Posterior cingulate gyrus (tissue), 11 donors: ENCODE data around the gene RRAGC.
A peak's percentile ranks its signal among the peaks of the same experiment; 100 is the strongest.
"Not testable (repeated sequence)": the region's sequence is repeated elsewhere in the genome, so short reads cannot be mapped to it uniquely, and the experiment has no call there.

ENCODE experiments used
- DNase-seq, 10 donors: peaks; one replicate each; pipeline versions ENCODE4 v3.0.0 to v3.0.0-alpha.2; 2020 to 2021; ENCODE audit warnings: mixed read lengths in 3 of 10
- intact Hi-C: fragments of 100-400 bp; cut with DNase I; formaldehyde crosslinking; loops from one replicate; pipeline ENCODE4 v1.15.1; 2023

Gene RRAGC

DNA sequence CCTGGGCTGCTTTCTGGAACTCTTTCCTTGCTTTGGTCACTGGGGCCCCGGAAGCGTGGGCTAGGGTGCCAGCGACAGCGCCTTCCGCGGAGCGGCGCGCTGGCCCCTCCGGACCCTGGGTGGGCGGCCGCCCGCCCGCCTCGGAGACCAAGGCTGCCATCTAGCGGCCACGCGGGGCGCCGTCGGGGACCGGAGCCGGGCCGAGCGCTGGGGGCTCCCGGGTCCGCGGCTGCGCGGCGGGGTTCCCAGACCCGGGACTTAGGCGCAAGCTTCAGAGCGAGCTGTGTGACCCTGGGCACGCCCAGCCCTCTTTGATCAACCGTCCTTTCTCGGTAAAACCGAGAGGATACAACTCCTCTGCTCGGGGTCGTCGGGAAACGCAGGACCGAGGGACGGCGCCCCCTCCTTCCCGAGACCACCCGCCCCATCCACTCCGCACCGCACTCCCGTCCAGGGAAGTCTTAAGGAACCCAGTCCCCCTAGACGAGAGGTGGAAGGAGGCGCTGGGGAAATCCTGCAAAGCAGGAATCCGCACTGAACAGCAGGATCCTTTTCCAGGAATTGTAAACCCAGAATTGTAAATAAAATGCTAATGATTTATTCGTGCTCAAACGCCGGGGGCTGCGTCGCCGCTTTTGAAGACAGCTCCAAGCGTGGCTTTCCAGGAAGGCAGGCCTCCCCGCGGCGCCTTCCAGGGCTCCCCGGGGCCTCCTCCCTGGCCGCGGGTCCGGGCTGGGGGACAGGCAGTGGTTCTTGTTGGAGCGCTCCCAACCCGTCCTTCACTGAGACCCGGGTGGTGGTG is 41.2 kb downstream of the RRAGC start:
- DNase-seq: peak in 5 of 10 donors; percentile 21 to 86 (median 52)
- intact Hi-C loops: loop anchor here (5.0 kb wide), 1 partner anchor 211 kb away; no protein-coding TSS in a partner anchor

DNA sequence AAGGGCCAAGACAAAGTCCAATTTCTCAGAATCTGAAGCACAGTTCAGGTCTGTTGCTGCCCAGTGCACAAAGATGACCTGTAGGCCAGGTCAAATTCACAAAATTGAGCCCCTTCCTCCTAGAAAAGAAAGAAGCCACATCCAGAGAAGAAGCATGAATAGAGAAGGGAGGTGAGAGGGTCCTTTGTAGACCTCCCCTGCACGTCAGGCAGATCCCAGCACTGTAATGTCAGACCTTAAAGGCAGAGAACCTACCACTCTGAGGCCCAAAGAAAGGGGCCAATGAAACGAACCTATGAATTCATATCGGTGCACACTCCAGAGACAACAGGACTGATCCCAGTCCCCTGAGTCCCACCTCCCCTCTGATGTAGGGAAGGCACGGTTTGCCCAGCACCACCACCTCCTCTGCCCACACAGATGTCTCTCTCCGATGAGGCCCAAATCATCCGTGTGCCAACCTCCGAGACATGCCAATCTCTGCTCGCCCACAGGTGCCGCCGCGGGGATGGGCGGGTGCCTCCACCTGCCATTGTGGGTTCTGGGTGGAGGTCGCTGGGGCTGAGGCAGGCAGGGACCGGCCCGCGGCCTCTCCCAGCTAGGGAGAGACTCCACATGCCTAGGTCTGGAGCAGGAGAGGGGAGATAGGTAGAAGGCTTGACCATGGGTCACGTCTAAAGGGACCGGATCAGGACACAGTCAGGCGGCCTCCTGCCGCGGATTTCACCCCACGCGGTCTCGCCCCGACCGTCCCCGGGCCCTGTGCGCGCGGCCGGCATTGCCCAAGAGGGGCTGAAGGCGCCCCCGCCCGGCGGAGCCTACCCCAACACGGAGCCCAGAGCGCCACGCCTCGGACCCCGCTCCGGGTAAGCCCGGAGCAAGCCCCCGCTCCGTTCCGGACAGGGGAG is 42.1 kb downstream of the RRAGC start:
- peak in 1 of 10 donors; percentile 61 for DNase-seq
- intact Hi-C loops: loop anchor here (5.0 kb wide), 1 partner anchor 210 kb away; no protein-coding TSS in a partner anchor

DNA sequence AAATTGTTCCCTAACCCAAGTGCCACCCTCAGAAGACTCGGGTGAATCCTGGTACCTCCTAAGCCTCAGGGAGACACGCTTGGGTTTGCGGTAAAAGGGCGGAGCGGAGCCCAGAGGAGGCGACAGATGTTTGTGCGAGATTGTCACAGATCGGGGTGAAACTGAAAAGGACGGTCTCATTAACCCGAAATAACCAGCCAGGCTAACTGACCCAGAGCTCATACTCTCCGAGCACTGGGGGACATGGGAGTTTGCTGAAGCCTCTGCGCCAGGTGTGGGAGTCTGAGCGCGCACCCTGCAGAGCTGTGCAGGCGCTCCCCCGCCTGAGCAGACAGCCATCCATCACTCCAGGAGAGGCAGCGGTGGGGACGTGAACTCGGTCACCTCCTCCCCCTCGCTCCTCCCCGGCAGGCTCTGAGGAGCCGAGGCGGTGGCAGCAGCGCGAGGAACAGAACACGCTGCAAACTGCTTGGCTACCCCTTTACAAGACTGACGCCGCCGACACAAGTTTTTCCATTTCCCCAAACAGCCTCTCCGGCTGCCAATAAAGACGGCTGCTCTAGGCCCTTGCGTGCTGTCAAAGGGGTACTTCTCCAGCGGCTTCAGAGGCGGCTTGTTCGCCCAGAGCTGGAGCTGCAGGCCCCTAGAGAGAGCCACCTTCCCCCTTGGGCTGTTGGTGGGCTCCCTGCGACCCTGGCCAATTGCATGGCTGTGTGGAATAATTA is 43.5 kb downstream of the RRAGC start:
- peak in 1 of 10 donors; percentile 64 for DNase-seq

DNA sequence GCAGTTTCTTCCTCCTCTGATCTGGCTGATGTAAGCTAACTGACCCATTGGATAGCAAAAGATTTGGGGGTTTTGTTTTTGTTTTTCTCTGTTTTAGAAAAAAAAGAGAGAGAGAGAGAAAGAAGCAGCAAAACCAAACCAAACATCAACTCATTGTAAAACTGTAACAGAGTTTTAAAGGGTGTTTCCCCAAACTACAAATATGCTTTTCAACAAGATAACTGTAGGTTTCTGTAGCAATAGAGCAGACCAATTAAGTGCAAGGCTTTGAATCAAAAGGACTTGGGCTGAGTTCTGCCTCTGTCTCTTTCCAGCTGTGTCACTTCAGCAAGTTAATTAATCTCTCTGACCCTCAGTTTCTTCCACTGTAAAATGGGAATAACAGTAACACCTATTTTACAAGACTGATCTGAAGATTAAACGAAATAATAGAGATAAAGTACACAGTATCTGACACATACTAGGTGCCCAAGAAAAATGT is 44.5 kb downstream of the RRAGC start:
- intact Hi-C loops: loop anchor here (5.0 kb wide), 1 partner anchor 208 kb away; no protein-coding TSS in a partner anchor
- DNase-seq: no peak

More for the DNA sequence above, 43.5 kb downstream of the RRAGC start:
- intact Hi-C loops: loop anchor here (5.0 kb wide), 1 partner anchor 209 kb away; no protein-coding TSS in a partner anchor

DNA sequence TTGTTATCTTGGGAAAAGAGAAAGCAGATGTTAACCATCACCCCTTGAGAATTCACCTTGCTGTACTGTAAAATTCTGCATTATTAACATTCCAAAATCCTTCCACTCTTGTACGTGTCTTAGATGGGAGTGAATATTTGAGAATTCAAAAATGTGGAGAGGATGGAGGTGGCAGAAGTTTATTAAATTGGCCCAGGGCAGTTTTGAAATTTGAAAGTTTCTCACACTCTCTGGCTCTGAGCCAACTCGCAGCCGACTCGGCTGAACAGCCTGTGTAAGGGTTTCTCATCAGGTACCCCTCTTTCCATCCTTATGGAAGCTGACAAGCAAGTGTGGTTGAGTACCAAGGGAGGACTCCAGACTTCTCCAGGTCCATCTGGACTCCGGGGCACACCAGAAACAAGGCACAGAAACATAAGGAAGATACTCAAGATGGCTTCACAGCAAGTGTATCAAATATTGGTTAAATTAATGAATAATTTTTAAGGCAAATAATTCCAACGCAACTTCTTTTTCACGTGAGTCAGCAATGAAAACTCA is 45.1 kb downstream of the RRAGC start:
- intact Hi-C loops: no loop called here
- no peak for DNase-seq

DNA sequence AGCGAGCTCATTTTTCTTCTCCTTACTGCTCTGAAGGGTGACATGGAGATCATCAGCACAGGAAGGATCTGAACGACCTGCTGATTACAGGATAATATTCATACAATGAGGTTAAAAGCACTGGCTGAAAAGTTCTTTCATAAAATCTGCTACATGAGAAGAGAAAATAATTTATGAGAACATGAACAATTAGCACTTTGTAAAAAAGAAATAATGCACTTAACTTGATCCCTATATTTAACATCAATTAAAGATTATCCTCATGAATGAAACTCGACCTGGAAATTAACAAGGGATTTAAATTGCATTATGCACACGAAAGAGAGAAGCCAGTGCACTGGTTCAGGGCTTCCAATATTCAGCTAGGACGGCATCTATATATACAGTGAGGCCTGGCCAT is 46.6 kb downstream of the RRAGC start:
- DNase-seq: no peak
- intact Hi-C loops: no loop called here

DNA sequence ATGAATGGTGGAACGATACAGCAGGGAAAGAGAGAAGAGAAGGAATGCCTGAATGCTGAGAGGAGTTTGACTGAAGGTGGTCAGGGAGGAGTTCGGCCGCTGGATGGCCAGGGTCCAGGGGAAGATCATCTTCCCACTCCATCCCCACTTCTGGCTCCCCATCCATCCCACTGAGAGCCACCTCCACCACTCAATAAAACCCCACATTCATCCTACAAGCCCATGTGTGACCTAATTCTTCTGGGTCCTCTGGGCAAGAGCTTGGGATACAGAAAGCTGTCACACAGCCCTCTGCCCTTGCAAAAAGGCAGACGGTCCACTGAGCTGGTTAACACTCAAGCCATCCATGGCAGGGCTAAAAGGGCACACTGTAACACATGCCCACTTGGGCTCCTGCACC is 48.1 kb downstream of the RRAGC start:
- intact Hi-C loops, DNase-seq: not testable (repeated sequence)

DNA sequence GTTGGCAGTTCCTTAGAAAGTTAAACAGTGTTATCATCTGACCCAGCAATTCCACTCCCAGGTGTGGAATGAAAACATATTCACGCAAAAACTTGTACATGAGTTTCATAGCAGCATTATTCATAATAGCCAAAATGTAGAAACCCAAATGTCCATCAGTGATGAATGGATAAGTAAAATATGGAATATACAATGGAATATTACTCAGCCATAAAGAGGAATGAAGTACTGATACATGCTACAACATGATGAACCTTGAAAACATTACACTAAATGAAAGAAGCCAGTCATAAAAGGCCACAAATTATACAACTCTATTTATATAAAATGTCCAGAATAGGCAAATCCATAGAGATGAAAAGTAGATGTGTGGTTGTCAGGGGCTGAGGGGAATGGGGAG is 53.5 kb downstream of the RRAGC start:
- intact Hi-C loops: no loop called here
- DNase-seq: no peak

DNA sequence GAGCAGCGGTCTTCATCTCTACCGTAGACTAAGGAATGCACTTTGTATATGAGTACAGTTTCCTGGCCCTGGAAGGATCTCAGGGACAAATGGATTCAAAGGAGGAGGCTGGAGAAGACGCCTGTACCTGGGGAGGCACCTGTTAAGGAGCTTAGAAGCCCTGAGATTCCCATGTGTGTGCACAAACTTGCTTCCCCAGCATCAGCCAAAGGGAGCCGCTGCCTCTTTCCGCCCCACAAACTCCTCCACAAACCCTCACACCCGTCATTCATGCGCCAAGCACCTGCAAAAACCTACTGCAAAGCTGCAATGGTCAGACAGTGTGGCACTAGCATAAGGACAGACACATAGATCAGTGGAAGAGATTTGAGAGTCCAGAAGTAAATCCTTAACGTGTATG is 54.5 kb downstream of the RRAGC start:
- intact Hi-C loops: no loop called here
- no peak for DNase-seq

DNA sequence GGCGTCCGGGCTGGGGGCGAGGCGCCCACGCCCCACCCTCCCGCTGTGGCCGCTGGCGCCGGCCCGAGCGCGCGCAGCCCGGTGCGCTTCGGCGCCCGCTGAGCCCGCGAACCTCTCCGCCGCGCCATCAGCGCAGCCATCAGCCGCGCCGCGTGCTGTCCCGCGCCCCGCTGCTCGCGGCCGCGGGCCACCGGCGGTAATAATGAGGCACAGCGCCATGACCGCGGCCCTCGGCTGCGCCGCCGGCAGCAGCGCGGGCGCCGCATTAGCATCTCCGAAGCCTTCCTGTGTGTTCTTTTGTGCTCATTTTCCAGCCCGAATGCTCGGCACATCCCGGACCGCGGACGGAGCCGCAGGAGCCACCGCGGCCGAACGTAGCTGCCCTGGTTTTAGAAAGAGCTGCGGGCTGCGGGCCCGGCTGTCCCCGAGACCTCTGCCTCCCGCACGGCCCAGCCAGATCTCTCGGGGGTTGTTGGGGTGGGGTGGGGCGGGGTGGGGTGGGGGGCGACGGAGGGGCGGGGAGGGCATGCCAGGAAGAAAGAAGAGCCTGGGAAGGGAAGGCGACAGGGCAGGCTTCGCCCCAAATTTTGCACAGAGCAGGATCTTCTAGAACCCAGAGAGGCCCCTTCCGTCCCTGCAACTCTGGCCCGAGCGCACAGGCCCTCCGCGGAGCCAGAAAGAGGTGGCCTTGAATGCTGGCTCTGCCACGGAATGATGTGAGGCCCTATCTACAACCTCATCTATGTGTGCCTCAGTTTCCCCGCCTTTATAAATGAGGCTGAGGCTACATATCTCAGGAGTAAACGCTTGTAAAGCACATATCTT is 55.3 kb downstream of the RRAGC start:
- peak in 2 of 10 donors; percentile 68 to 83 for DNase-seq
- intact Hi-C loops: no loop called here

DNA sequence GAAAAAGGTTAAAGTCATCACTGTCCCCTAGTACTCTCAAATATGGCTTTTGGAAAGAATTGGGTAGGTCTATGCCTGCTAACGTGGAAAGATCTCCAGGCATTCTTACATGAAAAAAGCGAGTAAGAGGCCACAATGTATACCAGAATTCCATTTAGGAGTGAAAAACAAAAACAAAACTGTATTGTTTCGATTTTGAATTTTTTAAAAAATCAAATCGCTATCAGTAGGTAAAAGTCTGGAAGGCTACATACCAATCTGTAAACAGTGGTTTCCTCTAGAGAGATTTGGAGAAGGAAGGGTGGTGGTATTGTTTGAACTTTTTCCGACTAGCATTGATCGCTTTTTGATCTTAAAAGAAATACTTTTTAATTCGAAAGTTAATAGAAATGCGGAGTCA is 55.9 kb downstream of the RRAGC start:
- no peak for DNase-seq
- intact Hi-C loops: no loop called here

DNA sequence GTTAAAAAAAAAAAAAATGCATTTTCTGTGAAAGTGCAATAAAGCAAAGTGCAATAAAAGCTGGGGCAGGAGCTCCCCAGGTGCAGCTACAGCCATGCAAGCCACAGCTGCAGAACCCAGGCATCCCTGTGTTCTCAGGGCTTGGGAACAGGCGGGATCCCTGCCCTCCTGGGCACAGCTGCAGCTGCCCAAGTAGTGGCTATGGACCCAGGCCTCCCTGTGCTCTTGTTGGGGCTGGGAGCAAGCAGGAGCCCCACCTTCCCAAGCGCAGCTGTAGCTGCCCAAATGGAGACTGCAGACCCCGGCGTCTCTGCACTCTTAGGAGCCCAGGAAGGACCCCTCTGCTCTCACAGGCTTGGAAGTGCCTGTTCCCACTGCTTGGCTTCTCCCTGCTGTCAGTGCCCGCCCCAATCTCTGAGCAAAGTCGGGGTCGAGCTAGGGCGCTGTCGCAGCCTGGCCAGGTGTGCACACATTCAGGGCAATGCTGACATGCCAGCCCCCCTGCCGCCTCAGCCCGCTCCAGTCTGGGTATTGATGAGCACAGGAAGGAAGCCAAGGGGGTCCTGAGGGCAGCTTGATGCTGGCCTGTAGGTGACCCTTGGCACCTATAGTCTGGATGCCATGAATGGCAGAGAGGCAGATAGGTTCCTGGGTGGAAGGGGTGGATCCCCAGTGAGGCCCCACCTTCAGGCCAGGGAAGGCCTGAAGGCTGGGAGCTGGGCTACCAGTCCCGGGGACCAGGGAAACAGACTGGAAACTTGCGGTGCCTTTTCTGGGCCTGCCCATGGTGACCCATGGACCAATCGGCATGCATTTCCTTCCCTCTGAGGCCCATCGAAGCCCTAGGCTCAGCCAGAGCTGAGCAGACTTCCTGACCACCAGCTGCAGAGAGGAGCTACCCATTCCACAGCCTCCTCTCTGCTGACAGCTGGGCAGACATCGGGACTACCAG is 58.6 kb downstream of the RRAGC start:
- DNase-seq: no peak
- intact Hi-C loops: no loop called here

DNA sequence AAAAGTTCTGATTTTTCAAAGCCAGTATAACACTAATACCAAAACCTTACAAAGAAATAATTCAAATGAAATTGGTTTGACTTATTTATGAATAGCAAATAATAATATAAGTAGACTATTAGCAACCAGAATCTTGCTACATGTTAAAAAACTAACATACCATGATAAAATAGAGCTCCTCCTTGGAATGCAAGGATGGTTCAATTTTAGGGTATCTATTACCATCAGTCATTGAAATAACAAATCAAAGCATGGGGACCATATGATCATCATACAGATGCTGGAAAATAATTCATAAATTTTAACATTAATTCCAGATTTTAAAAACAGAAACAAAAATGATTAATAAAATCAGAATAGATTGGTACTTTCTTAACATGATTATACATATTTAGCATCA is 66.3 kb downstream of the RRAGC start:
- intact Hi-C loops: no loop called here
- no peak for DNase-seq

DNA sequence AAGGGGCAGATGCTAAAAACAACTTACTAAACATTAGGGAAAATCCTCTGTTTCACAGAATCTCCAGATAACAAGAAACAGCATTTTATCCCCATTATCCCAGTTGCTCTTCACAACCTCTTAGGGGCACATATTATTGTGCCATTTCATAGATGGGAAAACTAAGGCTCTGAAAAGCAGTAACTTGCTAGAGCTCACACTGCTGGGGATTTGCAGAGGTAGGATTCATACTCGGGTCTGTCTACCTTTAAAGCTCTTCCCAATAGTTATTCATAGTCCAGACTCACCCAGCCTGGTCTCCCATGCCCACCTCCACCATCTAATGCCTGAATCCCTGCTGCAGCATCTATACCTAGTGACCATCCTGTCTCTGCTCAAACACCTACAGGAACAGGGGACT is 67.7 kb downstream of the RRAGC start:
- intact Hi-C loops: no loop called here

DNA sequence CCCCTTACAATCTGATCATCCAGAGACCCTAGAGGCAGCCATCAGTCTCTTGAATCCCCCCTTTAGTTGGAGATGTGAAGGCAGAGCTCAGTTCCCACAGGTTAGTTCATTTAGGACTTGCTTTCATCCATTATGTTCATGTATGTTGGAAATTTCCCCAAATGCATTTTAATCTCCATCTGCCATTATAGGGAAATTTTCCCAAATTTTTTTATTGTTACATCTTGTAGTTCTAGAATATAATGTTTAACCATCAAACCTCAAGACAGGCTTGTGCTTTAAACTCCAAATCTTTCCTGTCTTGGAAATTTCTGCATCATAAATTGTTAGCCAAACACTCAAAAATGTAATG is 68.4 kb downstream of the RRAGC start:
- intact Hi-C loops: no loop called here
- no peak for DNase-seq

More for the DNA sequence above, 67.7 kb downstream of the RRAGC start:
- no peak for DNase-seq

DNA sequence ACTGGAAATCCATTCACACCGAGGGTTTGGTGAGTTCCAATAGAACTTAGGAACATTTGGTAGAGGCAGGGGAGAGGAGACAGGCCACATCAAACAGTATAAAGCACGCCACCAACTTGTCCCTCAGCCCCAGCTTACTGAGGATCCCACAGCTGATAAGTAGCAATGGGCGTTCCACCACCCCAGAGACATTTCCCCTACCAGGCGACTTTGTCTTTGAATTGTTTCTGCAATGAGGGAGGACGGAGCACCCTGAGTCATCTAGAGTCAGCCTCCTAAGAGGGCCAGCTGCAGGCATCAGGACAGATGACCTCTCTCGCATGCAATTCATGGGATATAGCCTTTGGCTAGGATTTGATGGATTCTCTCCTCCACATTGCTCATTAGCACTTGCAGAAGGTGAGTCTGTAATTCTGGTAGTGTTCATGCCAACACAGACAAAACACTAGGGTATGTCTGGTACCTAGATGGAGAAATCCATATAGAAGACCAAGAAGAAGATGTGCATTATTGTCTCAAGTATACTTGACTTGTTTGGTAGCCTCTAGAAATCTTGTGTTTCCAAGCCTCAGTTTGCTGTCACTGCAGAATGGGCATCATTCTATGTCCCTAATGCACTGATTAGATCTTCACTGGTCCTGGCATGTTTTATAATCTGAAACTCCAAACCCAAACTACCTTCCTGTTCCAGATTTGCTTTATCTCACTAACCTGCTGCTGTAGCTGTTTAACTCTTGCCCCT is 69.0 kb downstream of the RRAGC start:
- intact Hi-C loops: no loop called here

DNA sequence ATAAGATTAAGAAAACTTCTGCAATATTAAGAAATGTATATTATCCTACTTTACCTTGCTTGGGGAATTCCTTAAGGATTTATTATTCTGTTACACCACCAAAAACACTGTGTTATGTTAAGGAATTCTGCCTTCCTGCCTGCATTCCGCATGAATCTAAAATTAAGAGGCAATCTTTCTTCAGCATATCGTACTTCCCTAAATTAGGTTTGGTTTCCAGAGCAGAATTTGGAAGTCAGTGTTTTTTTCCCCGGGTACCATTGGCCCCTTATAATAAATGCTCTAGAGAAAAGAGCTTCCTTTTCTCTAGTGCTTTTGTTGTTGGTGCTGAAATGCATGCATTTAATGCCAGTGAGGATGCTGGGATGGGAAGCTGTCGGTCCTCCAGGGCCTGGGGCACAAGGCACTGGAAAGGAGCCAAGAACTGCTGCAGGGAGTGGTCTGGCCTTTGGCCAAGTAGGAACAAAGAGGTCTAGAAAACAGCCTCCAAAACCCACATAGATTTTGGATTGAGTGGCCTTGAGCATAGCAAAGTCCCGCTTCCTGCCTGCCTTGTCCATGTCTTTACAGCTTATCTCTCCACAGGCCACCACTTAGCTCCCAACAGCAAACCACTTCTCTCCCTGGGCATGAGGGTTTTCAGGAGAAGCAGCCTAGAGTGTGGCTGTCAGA is 69.9 kb downstream of the RRAGC start:
- intact Hi-C loops: no loop called here

More for the DNA sequence above, 69.0 kb downstream of the RRAGC start:
- DNase-seq: no peak

More for the DNA sequence above, 69.9 kb downstream of the RRAGC start:
- DNase-seq: no peak
